ENCODE measurements around the gene TMOD3.

The TMOD3 gene

GRCh38 chr15:51796847-51797401 is 32.5 kb upstream of the TMOD3 start:
- TF ChIP-seq CTCF (IDR thresholded peaks at IDR 0.05; ENCODE audit: low read depth, low read length), result no peak
- DNase-seq (ENCODE audit: extremely low read depth, low read depth), result no peak

- no peak for DNase-seq (ENCODE audit: extremely low read depth, low read depth)
- TF ChIP-seq CTCF (IDR thresholded peaks at IDR 0.05; ENCODE audit: low read depth, low read length), result no peak
These were observed 31.2 kb upstream of the TMOD3 start for GRCh38 chr15:51798281-51798680.

GRCh38 chr15:51799282-51800252 is 29.9 kb upstream of the TMOD3 start:
- no peak for TF ChIP-seq CTCF (IDR thresholded peaks at IDR 0.05; ENCODE audit: low read depth, low read length)
- DNase-seq (ENCODE audit: extremely low read depth, low read depth), result no peak

GRCh38 chr15:51801391-51801835 is 28.0 kb upstream of the TMOD3 start:
- DNase-seq (ENCODE audit: extremely low read depth, low read depth), result no peak
- peak; percentile 51 for TF ChIP-seq CTCF (IDR thresholded peaks at IDR 0.05; ENCODE audit: low read depth, low read length)

GRCh38 chr15:51802593-51802992 is 26.9 kb upstream of the TMOD3 start:
- no peak for TF ChIP-seq CTCF (IDR thresholded peaks at IDR 0.05; ENCODE audit: low read depth, low read length)
- DNase-seq (ENCODE audit: extremely low read depth, low read depth), result no peak

GRCh38 chr15:51803965-51804364 is 25.5 kb upstream of the TMOD3 start:
- DNase-seq (ENCODE audit: extremely low read depth, low read depth), result no peak
- TF ChIP-seq CTCF (IDR thresholded peaks at IDR 0.05; ENCODE audit: low read depth, low read length), result no peak

GRCh38 chr15:51806123-51806522 is 23.3 kb upstream of the TMOD3 start:
- TF ChIP-seq CTCF (IDR thresholded peaks at IDR 0.05; ENCODE audit: low read depth, low read length), result no peak

More at GRCh38 chr15:51806123-51806522, 23.3 kb upstream of the TMOD3 start:
- no peak for DNase-seq (ENCODE audit: extremely low read depth, low read depth)
